GOT3 (cell line): ENCODE results near the gene DNAJB2.
"Not testable (repeated sequence)": the region's sequence is repeated elsewhere in the genome, so short reads cannot be mapped to it uniquely, and the experiment has no call there.

Experiments
- DNase-seq: peaks from one replicate; lab custom pipeline; 2025; ENCODE audit warnings: mixed read lengths; lab: John Stamatoyannopoulos, UW

DNAJB2 gene

GRCh38 chr2:219258942-219259341 lies 20.2 kb upstream of the DNAJB2 start:
- not testable (repeated sequence) for DNase-seq

- DNase-seq: no peak
Measured at GRCh38 chr2:219261024-219261855, 17.9 kb upstream of the DNAJB2 start.

GRCh38 chr2:219266232-219266631 lies 12.9 kb upstream of the DNAJB2 start:
- DNase-seq: no peak

- no peak for DNase-seq
Measured at GRCh38 chr2:219266886-219267285, 12.3 kb upstream of the DNAJB2 start.

- DNase-seq: no peak
Measured at GRCh38 chr2:219268294-219268693, 10.9 kb upstream of the DNAJB2 start.

GRCh38 chr2:219269362-219270054 lies 9.7 kb upstream of the DNAJB2 start:
- DNase-seq: no peak

- DNase-seq: no peak
Measured at GRCh38 chr2:219270055-219270372, 9.2 kb upstream of the DNAJB2 start.

GRCh38 chr2:219271021-219271420 lies 8.1 kb upstream of the DNAJB2 start:
- no peak for DNase-seq

GRCh38 chr2:219272356-219272755 lies 6.8 kb upstream of the DNAJB2 start:
- no peak for DNase-seq

- no peak for DNase-seq
Measured at GRCh38 chr2:219272995-219273394, 6.2 kb upstream of the DNAJB2 start.

GRCh38 chr2:219273937-219274336 lies 5.2 kb upstream of the DNAJB2 start:
- no peak for DNase-seq

GRCh38 chr2:219274361-219274921 lies 4.7 kb upstream of the DNAJB2 start:
- no peak for DNase-seq

GRCh38 chr2:219277703-219278654 lies 1.2 kb upstream of the DNAJB2 start:
- peak; percentile 50 for DNase-seq

- DNase-seq: no peak
Measured at GRCh38 chr2:219278655-219279150, 463 bp upstream of the DNAJB2 start.

GRCh38 chr2:219279916-219280516 lies 850 bp downstream of the DNAJB2 start:
- DNase-seq: no peak

GRCh38 chr2:219280651-219281050 lies 1.5 kb downstream of the DNAJB2 start:
- DNase-seq: no peak

GRCh38 chr2:219281588-219281987 lies 2.4 kb downstream of the DNAJB2 start:
- DNase-seq: no peak

GRCh38 chr2:219282375-219282774 lies 3.2 kb downstream of the DNAJB2 start:
- no peak for DNase-seq

- DNase-seq: no peak
Measured at GRCh38 chr2:219282943-219283581, 3.9 kb downstream of the DNAJB2 start.

- no peak for DNase-seq
Measured at GRCh38 chr2:219284501-219285372, 5.6 kb downstream of the DNAJB2 start.
